Hematopoietic multipotent progenitor cell treated with erythropoietin and hydrocortisone succinate and interleukin-3 and kit ligand, for 8 days (in vitro differentiated cells): Measurements from ENCODE around the gene ADAMTS4.
A peak's percentile ranks its signal among the peaks of the same experiment; 100 is the strongest.

Experiments
- DNase-seq: peaks from one replicate; pipeline ENCODE4 v3.0.0-alpha.2; 2015

ADAMTS4 gene

GRCh38 chr1:161171696-161172095, 27.2 kb downstream of the ADAMTS4 start:
- no peak for DNase-seq

DNA sequence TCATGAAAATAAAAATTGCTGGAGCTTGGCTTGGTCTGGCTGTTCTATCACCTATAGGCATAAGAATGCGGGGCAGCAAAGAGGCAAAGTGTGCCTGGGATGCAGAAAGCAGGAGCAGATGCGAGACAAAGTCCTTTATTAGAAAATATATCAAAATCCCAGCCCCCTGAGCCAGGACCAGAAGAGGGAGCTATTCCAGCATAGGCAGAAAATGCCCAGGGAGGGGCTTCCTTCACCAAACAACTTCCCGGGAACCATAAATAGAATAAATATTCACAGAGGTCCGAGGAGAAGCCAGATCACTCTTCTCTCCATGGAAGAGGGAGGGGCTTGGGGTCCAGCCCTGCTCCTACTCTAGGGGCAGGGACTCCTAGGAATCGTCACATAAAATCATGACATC, 27.7 kb downstream of the ADAMTS4 start:
- no peak for DNase-seq

DNA sequence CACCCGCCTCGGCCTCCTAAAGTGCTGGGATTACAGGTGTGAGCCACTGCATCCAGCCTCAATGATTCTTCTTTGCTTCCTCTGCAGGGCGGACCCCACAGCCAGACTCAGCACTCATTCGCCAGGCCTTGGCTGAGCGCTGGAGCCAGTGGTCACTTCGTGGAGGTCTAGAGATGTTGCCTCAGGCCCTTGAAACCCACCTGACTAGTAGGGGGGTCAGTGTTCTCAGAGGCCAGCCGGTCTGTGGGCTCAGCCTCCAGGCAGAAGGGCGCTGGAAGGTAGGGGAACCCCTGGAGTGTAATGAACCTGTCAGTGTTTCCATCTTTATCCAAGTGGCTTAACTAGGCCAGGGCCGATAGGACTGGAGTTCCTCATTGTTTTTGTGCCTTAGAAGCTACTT, 29.9 kb downstream of the ADAMTS4 start:
- DNase-seq = no peak

DNA sequence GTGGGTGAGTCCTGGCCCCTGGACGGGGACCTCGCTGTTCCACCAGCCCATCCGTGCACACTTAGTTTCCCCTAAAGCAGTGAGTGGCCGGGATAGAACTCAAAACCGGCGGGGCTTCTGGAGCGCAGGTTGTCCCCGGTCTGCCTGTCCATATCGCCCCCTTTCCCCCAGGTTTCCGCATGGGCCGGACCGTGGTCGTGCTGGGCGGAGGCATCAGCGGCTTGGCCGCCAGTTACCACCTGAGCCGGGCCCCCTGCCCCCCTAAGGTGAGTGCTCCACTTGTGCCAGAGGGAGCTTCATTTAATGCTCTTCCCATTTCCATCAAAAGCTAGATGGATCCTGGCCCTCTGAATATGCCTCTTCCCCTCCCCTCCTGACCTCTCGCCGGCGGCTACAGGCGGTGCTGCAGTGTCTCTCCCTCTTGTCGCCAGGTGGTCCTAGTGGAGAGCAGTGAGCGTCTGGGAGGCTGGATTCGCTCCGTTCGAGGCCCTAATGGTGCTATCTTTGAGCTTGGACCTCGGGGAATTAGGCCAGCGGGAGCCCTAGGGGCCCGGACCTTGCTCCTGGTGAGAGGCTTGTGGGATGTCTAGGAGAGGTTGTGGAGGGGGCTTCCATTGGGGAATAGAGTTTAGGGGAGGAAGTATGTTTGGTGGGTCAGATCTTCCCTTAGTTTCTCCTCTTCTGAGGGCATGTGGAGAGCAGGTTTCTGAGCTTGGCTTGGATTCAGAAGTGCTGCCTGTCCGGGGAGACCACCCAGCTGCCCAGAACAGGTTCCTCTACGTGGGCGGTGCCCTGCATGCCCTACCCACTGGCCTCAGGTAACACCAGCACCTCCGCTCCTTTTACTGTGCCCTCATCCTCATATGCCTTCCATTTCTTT, 31.9 kb downstream of the ADAMTS4 start:
- DNase-seq = peak; percentile 68

DNA sequence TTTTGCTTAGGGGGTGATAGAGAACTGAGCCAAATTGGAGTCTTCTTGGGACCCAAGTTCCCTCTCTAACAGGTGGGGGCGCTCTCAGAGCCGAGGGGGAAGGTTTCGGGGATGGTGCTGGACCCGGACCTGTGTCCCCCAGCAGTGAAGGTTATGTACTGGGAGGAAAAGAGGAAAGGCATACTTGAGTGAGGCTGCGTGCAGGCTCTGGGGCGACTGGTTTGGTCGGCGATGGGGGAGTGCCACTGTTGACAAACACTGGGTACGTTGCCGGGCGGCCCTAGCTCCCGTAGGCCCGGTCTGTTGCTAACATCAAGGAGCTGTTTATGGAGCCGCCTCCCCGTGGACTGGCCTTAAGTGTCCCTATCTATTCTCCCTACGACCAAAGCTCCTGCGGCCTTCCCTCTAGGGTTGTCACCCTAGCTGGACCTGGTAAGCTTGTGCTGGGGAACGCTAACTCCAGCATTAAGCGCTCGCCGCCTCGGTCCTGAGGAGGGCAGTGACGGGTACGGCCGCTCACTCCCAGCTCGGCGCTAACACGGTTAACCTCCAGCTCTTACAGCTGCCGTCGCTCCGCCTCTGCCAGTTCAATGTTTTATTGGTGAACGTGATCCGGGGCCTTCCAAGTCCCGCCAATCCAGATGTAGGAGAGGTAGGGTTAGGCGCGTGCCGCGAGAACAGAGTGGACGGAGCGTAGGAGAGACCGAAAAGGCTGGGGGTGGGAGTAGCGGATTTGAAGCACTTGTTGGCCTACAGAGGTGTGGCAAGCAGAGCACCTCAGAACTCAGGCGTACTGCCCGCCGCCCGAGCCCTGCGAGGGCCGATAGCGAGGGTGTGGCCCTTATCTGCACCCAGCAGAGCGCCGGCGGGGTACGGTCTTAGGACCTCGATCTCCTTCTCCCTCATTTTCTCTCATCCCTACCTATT, 32.8 kb downstream of the ADAMTS4 start, which contains the start of gene PPOX:
Gene PPOX (plus strand): TSS at position 685 of the 927 bp plus-strand sequence. CDS start 422 bp downstream, outside the sequence.
- peak; percentile 100 for DNase-seq

- no peak for DNase-seq
Observed at GRCh38 chr1:161164901-161165610, 33.8 kb downstream of the ADAMTS4 start.

DNA sequence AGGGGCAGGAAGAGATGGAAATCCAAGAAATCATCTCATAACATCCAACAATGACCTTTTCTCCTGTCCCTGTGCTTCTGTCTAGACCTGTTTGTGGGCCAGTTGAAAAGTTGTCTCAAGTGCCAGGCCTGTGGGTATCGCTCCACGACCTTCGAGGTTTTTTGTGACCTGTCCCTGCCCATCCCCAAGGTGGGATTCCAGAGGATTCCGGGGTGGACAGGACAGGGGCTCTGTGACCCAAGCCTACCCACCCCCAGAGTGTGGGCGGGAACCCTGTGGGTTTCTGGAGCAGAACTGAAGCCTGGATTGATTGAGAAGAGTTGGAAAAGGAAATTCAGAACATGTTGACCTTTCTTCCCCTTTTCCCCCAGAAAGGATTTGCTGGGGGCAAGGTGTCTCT, 35.1 kb downstream of the ADAMTS4 start:
- no peak for DNase-seq

- no peak for DNase-seq
Observed at GRCh38 chr1:161162806-161163205, 36.0 kb downstream of the ADAMTS4 start.

DNA sequence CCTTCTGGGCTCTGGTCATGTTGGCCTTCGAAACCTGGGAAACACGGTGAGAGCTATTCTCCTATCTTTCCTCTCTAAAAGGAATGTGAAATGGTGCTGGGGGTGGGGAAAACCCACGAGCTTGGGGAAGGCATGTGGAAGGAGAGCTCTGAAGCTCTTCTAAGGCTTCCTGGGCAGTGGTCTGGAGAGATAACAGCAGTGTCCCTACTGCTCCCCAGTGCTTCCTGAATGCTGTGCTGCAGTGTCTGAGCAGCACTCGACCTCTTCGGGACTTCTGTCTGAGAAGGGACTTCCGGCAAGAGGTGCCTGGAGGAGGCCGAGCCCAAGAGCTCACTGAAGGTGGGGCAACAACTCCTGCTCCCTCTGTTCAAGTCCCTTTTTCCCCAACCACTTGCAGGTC, 36.8 kb downstream of the ADAMTS4 start:
- no peak for DNase-seq

DNA sequence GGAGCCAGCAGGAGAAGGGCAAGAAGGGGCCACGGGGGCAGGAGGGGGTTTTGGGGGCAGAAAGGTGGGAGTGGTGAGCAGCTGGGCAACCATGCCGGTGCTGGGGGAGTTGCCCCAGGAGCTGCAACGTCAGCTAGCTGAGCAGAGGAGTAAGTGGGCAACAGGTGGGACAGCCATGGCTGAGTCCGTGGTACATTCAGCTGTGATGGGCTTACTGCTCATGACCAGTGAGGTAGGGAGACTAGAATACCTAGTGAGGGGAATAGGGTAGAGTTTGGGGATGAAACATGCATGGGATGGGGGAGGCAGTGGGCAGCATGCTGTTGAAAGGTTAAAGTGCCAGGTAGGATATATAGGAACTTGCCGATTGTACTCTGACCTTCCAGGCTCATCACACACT, 37.2 kb downstream of the ADAMTS4 start:
- no peak for DNase-seq

DNA sequence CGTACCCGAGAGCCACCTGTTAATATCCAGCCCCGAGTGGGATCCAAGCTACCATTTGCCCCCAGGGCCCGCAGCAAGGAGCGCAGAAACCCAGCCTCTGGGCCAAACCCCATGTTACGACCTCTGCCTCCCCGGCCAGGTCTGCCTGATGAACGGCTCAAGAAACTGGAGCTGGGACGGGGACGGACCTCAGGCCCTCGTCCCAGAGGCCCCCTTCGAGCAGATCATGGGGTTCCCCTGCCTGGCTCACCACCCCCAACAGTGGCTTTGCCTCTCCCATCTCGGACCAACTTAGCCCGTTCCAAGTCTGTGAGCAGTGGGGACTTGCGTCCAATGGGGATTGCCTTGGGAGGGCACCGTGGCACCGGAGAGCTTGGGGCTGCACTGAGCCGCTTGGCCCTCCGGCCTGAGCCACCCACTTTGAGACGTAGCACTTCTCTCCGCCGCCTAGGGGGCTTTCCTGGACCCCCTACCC, 38.1 kb downstream of the ADAMTS4 start:
- DNase-seq = no peak

DNA sequence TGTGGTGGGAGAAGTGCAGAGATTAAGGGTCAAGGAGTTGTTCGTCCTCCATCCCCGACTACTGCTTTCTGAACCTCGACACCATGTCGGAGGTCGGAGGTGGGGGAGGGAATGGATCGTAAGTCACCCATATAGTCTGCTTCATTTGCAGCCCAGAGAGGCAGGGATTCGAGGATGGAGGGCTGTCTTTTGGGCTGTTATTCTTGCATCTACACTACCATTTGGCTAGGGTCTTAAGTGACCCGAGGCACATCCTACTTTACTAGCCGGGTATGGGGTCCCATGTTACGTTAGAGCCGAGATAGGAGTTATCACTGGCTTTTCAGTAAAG, 39.0 kb downstream of the ADAMTS4 start:
- DNase-seq = no peak

DNA sequence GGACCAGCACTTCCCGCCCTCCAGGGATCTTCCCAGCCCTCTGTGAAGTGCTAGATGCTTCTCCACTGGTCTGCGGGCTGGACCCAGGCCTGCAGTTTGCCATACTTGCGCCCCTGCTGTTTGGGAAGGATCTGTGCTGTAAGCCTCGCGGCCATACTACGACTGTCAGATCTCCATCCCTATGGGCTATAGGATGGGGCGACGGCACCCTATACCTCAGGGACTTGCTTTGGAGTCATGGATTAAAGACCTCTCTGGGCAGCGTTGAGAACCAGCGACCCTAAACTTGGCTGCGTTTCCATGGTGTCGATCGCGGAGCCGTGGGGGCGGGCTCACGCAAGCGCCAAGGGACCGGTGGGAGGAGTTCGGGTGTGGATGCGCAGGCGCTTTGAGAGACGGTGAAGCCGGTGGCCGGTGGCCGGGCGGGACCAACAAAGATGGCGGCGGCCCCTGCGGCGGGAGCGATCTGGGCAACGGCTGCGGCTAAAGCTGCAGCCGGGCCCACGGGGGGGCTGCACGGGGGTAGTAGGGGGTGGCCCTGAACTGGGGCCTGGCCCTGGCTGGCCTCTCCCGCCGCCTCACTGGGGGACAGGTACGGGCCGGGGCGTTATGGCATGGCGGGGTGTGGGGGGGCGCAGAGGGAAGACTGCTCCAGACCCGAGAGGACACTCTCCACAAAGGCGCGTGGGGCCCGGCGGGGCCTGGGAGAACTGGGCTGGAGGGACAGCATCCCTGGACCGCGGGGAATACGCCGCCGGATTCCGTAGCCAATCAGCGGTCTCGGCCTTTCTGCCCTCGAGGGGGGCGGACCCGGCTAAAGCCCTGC, 39.6 kb downstream of the ADAMTS4 start, which contains the start of gene USP21:
Gene USP21 (plus strand): TSS at position 414 of the 826 bp plus-strand sequence. CDS start 1,141 bp downstream, outside the sequence.
- peak; percentile 93 for DNase-seq

DNA sequence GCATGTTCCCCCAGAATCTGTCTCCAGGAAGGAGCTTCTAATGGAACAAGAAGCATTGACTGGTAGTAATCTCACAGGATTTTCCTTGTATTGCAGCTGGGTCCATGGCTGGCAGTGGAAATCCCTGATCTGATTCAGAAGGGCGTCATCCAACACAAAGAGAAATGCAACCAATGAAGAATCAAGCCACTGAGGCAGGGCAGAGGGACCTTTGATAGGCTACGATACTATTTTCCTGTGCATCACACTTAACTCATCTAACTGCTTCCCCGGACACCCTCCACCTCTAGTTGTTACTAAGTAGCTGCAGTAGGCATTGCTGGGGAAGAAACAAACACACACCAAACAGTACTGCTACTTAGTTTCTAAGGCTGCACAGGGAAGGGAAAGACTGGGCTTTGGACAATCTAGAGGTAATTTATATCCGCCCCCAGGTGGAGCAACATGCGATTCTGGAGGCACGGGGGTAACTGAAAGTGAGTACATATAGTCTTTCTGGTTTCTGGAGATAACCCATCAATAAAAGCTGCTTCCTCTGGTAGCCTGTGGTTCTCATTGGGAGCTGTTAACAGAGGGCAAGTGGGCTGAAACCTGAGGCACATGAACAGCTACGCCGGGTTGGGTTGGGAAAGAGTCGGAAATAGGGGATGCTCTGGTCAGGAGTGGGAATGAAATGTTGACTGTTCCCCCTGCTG, 40.4 kb downstream of the ADAMTS4 start:
- peak; percentile 73 for DNase-seq

DNA sequence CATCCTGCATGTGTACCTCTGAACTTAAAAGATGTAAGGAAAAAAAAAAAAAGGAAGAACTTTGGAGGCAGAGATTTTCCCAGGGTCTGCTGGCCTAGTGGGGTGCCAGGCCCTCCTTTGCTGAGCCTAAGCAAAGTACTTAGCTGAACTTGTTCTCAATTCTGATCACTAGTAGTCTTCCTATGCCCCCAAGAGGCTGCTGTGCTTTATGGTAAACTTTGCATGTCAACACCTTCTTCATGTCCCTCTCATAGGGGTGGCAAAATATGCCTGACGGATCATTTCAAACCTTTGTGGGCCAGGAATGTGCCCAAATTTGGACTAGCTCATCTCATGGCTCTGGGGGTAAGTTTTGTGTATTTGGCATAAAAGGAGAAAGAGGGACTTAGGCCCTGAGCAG, 41.0 kb downstream of the ADAMTS4 start:
- DNase-seq = no peak

GRCh38 chr1:161153682-161154337, 45.0 kb downstream of the ADAMTS4 start, which contains the start of gene UFC1:
UFC1 (plus strand) TSS chr1:161153978; CDS start chr1:161153998, 20 bp downstream.
- DNase-seq = peak; percentile 94

GRCh38 chr1:161153176-161153575, 45.7 kb downstream of the ADAMTS4 start:
- no peak for DNase-seq

GRCh38 chr1:161145832-161146231, 53.0 kb downstream of the ADAMTS4 start:
- DNase-seq = no peak

GRCh38 chr1:161140755-161141400, 58.0 kb downstream of the ADAMTS4 start:
- no peak for DNase-seq

- DNase-seq = peak; percentile 76
Observed at GRCh38 chr1:161139766-161140165, 59.1 kb downstream of the ADAMTS4 start.
